Endothelial cell of umbilical vein (primary cell): ENCODE data around the gene SLC39A11. TPM values are rescaled to one million over a fixed set of nuclear protein-coding genes. Genes with fewer than 3 reads are reported as not detected.
A peak's percentile ranks its signal among the peaks of the same experiment; 100 is the strongest.

Source experiments
- BruUV-seq: library from RNA; stranded (reverse); fragments of 400-500 nt; replicated peaks from 2 replicates; lab custom pipeline; 2021; lab: Mats Ljungman, UMichigan
- CTCF ChIA-PET: fragments of 300-600, 350-600 bp; sonication (Branson Sonifier 250); formaldehyde crosslinking; loops from one replicate; lab custom pipeline; 2021; ENCODE audit warnings: antibody characterized with exemption, inconsistent platforms; lab: Charles Lee
- POLR2A ChIA-PET: fragments of 300-600, 350-600 bp; sonication (Branson Sonifier 250); formaldehyde crosslinking; loops from one replicate; lab custom pipeline; 2021; ENCODE audit warnings: antibody characterized with exemption, inconsistent platforms; lab: Charles Lee
- DNase-seq: peaks from one replicate; pipeline ENCODE4 v3.0.0-alpha.2; 2011; ENCODE audit warnings: low read depth, low spot score
- FAIRE-seq: peaks from 2 replicates; lab custom pipeline; 2011; peaks lifted over from hg19 to GRCh38; lab: Jason Lieb, UNC
- H2AFZ ChIP-seq: 2 replicates; pipeline ENCODE4 v1.6.0; 2012; ENCODE audit warnings: low read depth, low read length, control low read depth, inconsistent platforms
- H3K27ac ChIP-seq: 2 replicates; pipeline ENCODE4 v1.5.1; 2011; ENCODE audit warnings: low read depth, mild to moderate bottlenecking, control low read depth, low read length, moderate library complexity; ENCODE audit not compliant: insufficient read depth
- H3K27me3 ChIP-seq, 2 experiments: 2 replicates each; pipeline versions ENCODE4 v1.6.0 to v1.6.1; 2011; ENCODE audit warnings: low read length in 2 of 2, mixed read lengths in 1 of 2; ENCODE audit not compliant: control insufficient read depth in 2 of 2, insufficient read depth in 2 of 2
- H3K36me3 ChIP-seq, 2 experiments: 2 replicates in 1 of 2; 3 replicates in 1 of 2; pipeline ENCODE4 v1.5.1; 2011; ENCODE audit warnings: low read length in 2 of 2, mild to moderate bottlenecking in 1 of 2, moderate library complexity in 1 of 2; ENCODE audit not compliant: control insufficient read depth in 2 of 2, insufficient read depth in 2 of 2; ENCODE audit errors: extremely low read depth in 1 of 2
- H3K4me1 ChIP-seq: 3 replicates; pipeline ENCODE4 v1.5.1; 2011; ENCODE audit warnings: mild to moderate bottlenecking, low read length; ENCODE audit not compliant: control insufficient read depth, insufficient read depth; ENCODE audit errors: extremely low read depth
- H3K4me2 ChIP-seq: 2 replicates; pipeline ENCODE4 v1.6.1; 2011; ENCODE audit warnings: low read length, control low read depth, mixed read lengths; ENCODE audit not compliant: insufficient read depth
- H3K4me3 ChIP-seq, 3 experiments: fragments of 200-600 bp in 1 of 3; sonication (generic), shearing (Covaris generic) in 1 of 3; replicated peaks in 1 of 3; 2 replicates each; pipeline ENCODE4 v1.5.1; 2011 to 2016; ENCODE audit warnings: control low read depth in 3 of 3, low read length in 3 of 3, mild to moderate bottlenecking in 2 of 3, inconsistent platforms in 1 of 3, low read depth in 1 of 3, moderate library complexity in 1 of 3; ENCODE audit not compliant: insufficient read depth in 1 of 3
- H3K79me2 ChIP-seq: 2 replicates; pipeline ENCODE4 v1.6.0; 2012; ENCODE audit warnings: low read length, inconsistent platforms; ENCODE audit not compliant: control insufficient read depth, insufficient read depth
- H3K9ac ChIP-seq: replicated peaks from 2 replicates; pipeline ENCODE3; 2011; ENCODE audit warnings: low read length, control low read depth; ENCODE audit not compliant: insufficient read depth; ENCODE audit errors: extremely low read depth
- H3K9me1 ChIP-seq: replicated peaks from 3 replicates; pipeline ENCODE4 v1.6.0; 2011; ENCODE audit warnings: mild to moderate bottlenecking, low read length; ENCODE audit not compliant: control insufficient read depth, insufficient read depth; ENCODE audit errors: extremely low read depth
- H3K9me3 ChIP-seq: replicated peaks from 2 replicates; pipeline ENCODE4 v1.5.1; 2012; ENCODE audit warnings: low read length, inconsistent platforms; ENCODE audit not compliant: control insufficient read depth, insufficient read depth
- H4K20me1 ChIP-seq: replicated peaks from 2 replicates; pipeline ENCODE3; 2011; ENCODE audit warnings: mild to moderate bottlenecking, low read length; ENCODE audit not compliant: control insufficient read depth, insufficient read depth; ENCODE audit errors: extremely low read depth
- CTCF ChIP-seq, 2 donors: IDR thresholded peaks; 1 replicate in 1 of 2; 2 replicates in 1 of 2; pipeline ENCODE4 v1.5.1; 2011; ENCODE audit warnings: low read length in 2 of 2, mild to moderate bottlenecking in 2 of 2, moderate library complexity in 2 of 2, control low read depth in 1 of 2, inconsistent platforms in 1 of 2, low read depth in 1 of 2; ENCODE audit not compliant: insufficient read depth in 1 of 2; ENCODE audit errors: extremely low read depth in 1 of 2
- EZH2 ChIP-seq: IDR thresholded peaks from 2 replicates; pipeline ENCODE4 v1.6.1; 2012; ENCODE audit warnings: borderline replicate concordance, low read depth, mild to moderate bottlenecking, moderate library complexity, low read length, inconsistent platforms; ENCODE audit not compliant: severe bottlenecking
- FOS ChIP-seq: IDR thresholded peaks from 2 replicates; pipeline ENCODE4 v1.6.1; 2011; ENCODE audit warnings: mild to moderate bottlenecking, low read length, moderate library complexity, borderline replicate concordance; ENCODE audit not compliant: insufficient read depth
- GATA2 ChIP-seq: IDR thresholded peaks from 2 replicates; pipeline ENCODE4 v1.7.0; 2011; ENCODE audit warnings: low read depth, mild to moderate bottlenecking, moderate library complexity, mixed read lengths, low read length; ENCODE audit not compliant: insufficient read length, insufficient read depth
- JUN ChIP-seq: IDR thresholded peaks from 2 replicates; pipeline ENCODE4 v1.6.1; 2011; ENCODE audit warnings: borderline replicate concordance, low read depth; ENCODE audit not compliant: insufficient read length, insufficient read depth
- MAX ChIP-seq: IDR thresholded peaks from 2 replicates; pipeline ENCODE4 v1.6.1; 2011; ENCODE audit not compliant: insufficient read depth, insufficient read length
- MYC ChIP-seq: IDR thresholded peaks from one replicate; pipeline ENCODE4 v1.6.1; 2011; ENCODE audit warnings: mild to moderate bottlenecking, low read depth, low read length
- POLR2A ChIP-seq: IDR thresholded peaks from 2 replicates; pipeline ENCODE4 v1.6.1; 2012; ENCODE audit warnings: low read depth, mild to moderate bottlenecking, control low read depth, low read length
- POLR2AphosphoS5 ChIP-seq: IDR thresholded peaks from 2 replicates; pipeline ENCODE4 v1.6.1; 2012; ENCODE audit warnings: low read depth, mild to moderate bottlenecking, control low read depth, low read length, moderate library complexity; ENCODE audit not compliant: insufficient read depth
- dilution Hi-C: fragments of 300-500 bp; cut with MboI; formaldehyde crosslinking; loops from one replicate; pipeline ENCODE4 v1.15.0; 2019; ENCODE audit warnings: low sequenced_read_pairs; ENCODE audit not compliant: extremely low pct_ligation_motif_present
- intact Hi-C: fragments of 100-400 bp; cut with micrococcal nuclease; formaldehyde crosslinking; loops from one replicate; pipeline ENCODE4 v1.10.0; 2022
- polyA plus RNA-seq, 4 experiments: library from polyadenylated mRNA; depleted of rRNA in 3 of 4; stranded (reverse) in 3 of 4; unstranded in 1 of 4; fragments of >200 nt; gene quantifications; 2 replicates each; pipeline versions ENCODE4 v1.2.1 to v1.2.3, GENCODE V29; 2011 to 2012; ENCODE audit warnings: missing spikeins in 1 of 4
- total RNA-seq: library from RNA; stranded (reverse); gene quantifications from 2 replicates; pipeline ENCODE4 v1.2.3, GENCODE V29; 2021

Gene SLC39A11
- total and polyA plus RNA-seq, 2 donors (not counting 3 experiments of a cell fraction or from before 2014, with no cell fraction given): 8.1 to 11.9 TPM

GRCh38 chr17:72901083-72901482 is 191.4 kb downstream of the SLC39A11 start:
- POLR2A ChIA-PET: no interaction called here
- Histone ChIP-seq H2AFZ (no peak overlapping the region), H3K36me3 (no peaks in the 10 kb centered on the region), H3K9ac (no peak overlapping the region), H3K4me2 (no peak overlapping the region), H3K9me3 (no peaks in the 10 kb centered on the region), H3K4me3 (no peak overlapping the region), H3K27me3 (no peaks in the 10 kb centered on the region), H3K4me1 (peaks cover 16% of the 10 kb centered on the region), H4K20me1 (no peaks in the 10 kb centered on the region), H3K79me2 (no peaks in the 10 kb centered on the region), H3K27ac (peak overlapping the region; percentile 27), H3K9me1 (no peaks in the 10 kb centered on the region)
- TF ChIP-seq GATA2 (no peak), POLR2AphosphoS5 (no peak), CTCF (IDR thresholded peaks at IDR 0.05; ENCODE audit: extremely low read depth in 1 of 2, insufficient read depth in 1 of 2, low read depth in 1 of 2, low read length in 2 of 2) (no peak), FOS (no peak), POLR2A (no peak), MAX (no peak), EZH2 (no peak), JUN (no peak), MYC (no peak)
- peak; percentile 46 for FAIRE-seq
- CTCF ChIA-PET: interaction anchor here (0.5 to 2.0 kb wide), 5 partner anchors 76 to 314 kb away, joined by 4 to 7 read pairs (median 5); no protein-coding TSS in a partner anchor
- DNase-seq: peak; percentile 87
- BruUV-seq: no TSS peak
- dilution Hi-C loops: no loop called here
- intact Hi-C loops: loop anchor here (10.0 kb wide), 1 partner anchor 404 kb away; no protein-coding TSS in a partner anchor
